Fibroblast of villous mesenchyme (primary cell): Measurements from ENCODE around the gene OCIAD1. TPM values are rescaled to one million over a fixed set of nuclear protein-coding genes. Genes with fewer than 3 reads are reported as not detected.

Experiments
- DNase-seq: peaks from one replicate; pipeline ENCODE4 v3.0.0-alpha.2; 2010; ENCODE audit warnings: low read depth
- H3K4me3 ChIP-seq: 2 replicates; pipeline ENCODE4 v1.5.1; 2011; ENCODE audit warnings: low read depth, mild to moderate bottlenecking, low read length
- total RNA-seq: library from RNA; depleted of rRNA; stranded (reverse); fragments of >200 nt; gene quantifications from 2 replicates; pipeline ENCODE4 v1.2.3, GENCODE V29; 2012
- TF ChIP-seq, protein P1 (sequence below): IDR thresholded peaks from 2 replicates; pipeline ENCODE4 v1.5.1; 2012; ENCODE audit warnings: low read depth, mild to moderate bottlenecking, low read length; ENCODE audit not compliant: insufficient read depth

Gene OCIAD1
- total RNA-seq, 1 donor: 123 TPM

DNA sequence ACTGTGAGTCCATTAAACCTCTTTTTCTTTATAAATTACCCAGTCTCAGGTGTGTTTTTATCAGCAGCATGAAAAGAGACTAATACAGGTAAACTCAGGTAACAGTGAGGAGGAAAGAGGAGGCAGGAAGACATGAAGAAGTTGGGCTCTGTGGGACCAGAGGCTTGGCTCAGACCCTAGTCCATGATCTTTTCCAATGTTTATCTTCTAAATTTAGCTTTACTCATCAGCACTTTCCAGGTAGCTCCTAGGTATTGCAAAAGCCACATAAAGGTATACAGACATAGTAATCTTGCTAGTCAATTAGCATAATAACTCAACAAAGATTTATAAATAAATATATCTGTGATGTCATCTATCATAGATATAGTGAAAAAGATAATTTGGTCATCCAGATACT is 39.6 kb upstream of the OCIAD1 start:
- H3K4me3 ChIP-seq: no peak overlapping the region
- no peak for DNase-seq
- TF ChIP-seq, protein P1, sequence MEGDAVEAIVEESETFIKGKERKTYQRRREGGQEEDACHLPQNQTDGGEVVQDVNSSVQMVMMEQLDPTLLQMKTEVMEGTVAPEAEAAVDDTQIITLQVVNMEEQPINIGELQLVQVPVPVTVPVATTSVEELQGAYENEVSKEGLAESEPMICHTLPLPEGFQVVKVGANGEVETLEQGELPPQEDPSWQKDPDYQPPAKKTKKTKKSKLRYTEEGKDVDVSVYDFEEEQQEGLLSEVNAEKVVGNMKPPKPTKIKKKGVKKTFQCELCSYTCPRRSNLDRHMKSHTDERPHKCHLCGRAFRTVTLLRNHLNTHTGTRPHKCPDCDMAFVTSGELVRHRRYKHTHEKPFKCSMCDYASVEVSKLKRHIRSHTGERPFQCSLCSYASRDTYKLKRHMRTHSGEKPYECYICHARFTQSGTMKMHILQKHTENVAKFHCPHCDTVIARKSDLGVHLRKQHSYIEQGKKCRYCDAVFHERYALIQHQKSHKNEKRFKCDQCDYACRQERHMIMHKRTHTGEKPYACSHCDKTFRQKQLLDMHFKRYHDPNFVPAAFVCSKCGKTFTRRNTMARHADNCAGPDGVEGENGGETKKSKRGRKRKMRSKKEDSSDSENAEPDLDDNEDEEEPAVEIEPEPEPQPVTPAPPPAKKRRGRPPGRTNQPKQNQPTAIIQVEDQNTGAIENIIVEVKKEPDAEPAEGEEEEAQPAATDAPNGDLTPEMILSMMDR: no peak

- TF ChIP-seq, protein P1: no peak
- peak; percentile 47 for DNase-seq
- H3K4me3 ChIP-seq: no peak overlapping the region
These were observed 38.4 kb upstream of the OCIAD1 start for GRCh38 chr4:48792348-48793006.

DNA sequence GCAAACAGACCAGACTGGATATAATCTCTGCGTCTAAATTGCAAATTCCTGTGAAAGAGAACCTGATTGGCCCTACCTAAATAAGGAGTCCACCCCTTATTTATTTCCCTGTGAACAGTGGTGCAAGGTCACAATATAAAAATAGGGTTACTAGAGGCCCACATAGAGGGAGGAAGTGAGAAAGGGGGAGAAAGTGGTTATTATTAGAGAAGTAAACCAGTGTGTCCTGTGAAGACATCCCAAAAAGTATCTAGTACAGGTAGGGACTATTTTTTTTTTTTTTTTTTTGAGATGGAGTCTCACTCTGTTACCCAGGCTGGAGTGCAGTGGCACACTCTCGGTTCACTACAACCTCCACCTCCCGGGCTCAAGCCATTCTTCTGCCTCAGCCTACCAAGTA is 35.8 kb upstream of the OCIAD1 start:
- DNase-seq: no peak
- no peak overlapping the region for H3K4me3 ChIP-seq
- TF ChIP-seq, protein P1: no peak

DNA sequence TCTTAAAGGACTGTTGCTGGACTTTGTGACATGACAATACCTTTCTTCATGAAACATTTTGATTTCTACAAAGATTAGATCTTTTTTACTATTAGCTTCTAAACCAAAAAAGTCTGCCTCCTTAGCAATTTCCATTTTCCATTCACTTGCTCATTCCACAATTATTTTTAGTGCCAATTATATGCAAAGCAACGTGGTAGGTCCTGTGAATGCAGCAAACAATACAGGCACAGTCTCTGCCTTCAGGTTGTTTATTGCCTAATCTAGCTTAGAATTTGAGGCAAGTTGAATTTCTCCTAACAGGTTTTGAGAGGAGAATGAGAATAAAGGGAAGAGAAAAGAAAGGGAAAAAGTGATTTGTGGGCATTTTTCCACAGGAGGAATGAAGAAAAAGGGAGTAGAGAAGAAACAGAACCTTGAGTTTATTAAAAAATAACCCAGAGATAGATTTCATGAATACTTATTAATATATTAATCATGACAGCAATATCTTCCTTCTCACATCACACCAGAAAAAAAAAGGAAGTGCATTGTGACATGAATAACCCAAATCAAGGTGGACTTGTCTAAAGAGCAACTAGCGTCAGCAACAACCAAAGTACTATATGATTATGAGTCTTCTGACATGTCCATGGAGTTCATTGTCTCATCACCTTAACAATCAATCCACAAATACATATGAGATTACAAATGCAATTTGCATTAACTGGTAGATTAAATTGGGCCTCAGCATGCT is 34.5 kb upstream of the OCIAD1 start:
- TF ChIP-seq, protein P1: no peak
- no peak overlapping the region for H3K4me3 ChIP-seq
- DNase-seq: no peak

DNA sequence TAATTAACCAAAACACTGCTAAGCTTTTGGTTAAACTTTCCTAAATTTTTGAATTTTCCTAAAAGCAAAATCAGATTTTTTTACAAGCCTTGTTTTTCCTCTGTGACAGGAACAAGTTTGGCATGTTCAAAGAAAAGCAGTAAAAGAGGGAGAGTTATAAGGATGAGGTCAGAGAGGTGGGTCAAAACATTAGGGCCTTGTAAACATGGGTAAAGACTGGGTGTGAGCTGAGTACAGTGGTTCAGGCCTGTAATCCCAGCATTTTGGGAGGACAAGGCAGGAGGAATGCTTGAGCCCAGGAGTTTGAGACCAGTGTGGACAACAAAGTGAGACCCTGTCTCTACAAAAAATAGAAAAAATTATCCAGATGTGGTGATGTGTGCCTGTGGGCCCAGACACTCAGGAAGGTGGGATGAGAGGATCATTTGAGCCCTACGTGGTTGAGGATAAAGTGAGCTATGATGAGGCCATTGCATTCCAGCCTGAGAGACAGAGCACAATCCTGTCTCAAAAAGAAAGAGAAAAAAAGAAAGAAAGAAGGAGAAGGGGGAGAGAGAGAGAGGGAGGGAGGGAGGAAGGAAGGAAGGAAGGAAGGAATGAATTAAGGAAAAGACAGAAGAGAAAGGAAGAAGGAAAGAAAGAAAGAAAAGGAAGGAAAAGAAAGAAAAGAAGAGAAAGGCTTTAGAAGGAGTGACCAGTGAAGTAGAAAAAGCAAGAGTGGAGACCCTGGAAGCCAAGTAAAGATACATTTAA is 33.8 kb upstream of the OCIAD1 start:
- H3K4me3 ChIP-seq: no peak overlapping the region
- TF ChIP-seq, protein P1: no peak
- DNase-seq: no peak

- no peak overlapping the region for H3K4me3 ChIP-seq
- DNase-seq: no peak
- TF ChIP-seq, protein P1: no peak
These were observed 32.8 kb upstream of the OCIAD1 start for GRCh38 chr4:48798117-48798516.
